Liver (tissue), 9 donors: ENCODE data around the gene GSTT4. TPM values are rescaled to one million over a fixed set of nuclear protein-coding genes. Genes with fewer than 3 reads are reported as not detected.
"Not testable (repeated sequence)": the region's sequence is repeated elsewhere in the genome, so short reads cannot be mapped to it uniquely, and the experiment has no call there.

Experiments used
- DNase-seq: peaks from one replicate; pipeline ENCODE4 v3.0.0-alpha.2; 2017; ENCODE audit warnings: low spot score
- H3K27ac ChIP-seq, 2 donors: one replicate each; pipeline ENCODE4 v1.7.0; 2013; ENCODE audit warnings: inconsistent platforms in 2 of 2, low read length in 2 of 2, control low read depth in 1 of 2, low read depth in 1 of 2, mild to moderate bottlenecking in 1 of 2
- H3K27me3 ChIP-seq, 4 donors: one replicate each; pipeline versions ENCODE4 v1.6.1 to v1.7.0; 2013; ENCODE audit warnings: low read length in 3 of 4, inconsistent platforms in 1 of 4, mild to moderate bottlenecking in 1 of 4, moderate library complexity in 1 of 4; ENCODE audit not compliant: control insufficient read depth in 4 of 4, insufficient read depth in 4 of 4
- H3K36me3 ChIP-seq, 4 donors: one replicate each; pipeline versions ENCODE4 v1.6.1 to v1.7.0; 2013; ENCODE audit warnings: low read length in 3 of 4, mild to moderate bottlenecking in 3 of 4, low read depth in 1 of 4, moderate library complexity in 1 of 4; ENCODE audit not compliant: control insufficient read depth in 4 of 4, insufficient read depth in 3 of 4
- H3K4me1 ChIP-seq, 4 donors: one replicate each; pipeline versions ENCODE4 v1.6.1 to v1.7.0; 2013; ENCODE audit warnings: low read length in 3 of 4, mild to moderate bottlenecking in 3 of 4, moderate library complexity in 1 of 4; ENCODE audit not compliant: control insufficient read depth in 4 of 4, insufficient read depth in 4 of 4
- H3K4me3 ChIP-seq, 3 donors: one replicate each; pipeline versions ENCODE4 v1.6.1 to v1.7.0; 2013; ENCODE audit warnings: low read length in 3 of 3, control low read depth in 1 of 3, low read depth in 1 of 3, mild to moderate bottlenecking in 1 of 3
- H3K9ac ChIP-seq, 2 donors: one replicate each; pipeline ENCODE4 v1.7.0; 2013; ENCODE audit warnings: low read length in 2 of 2, mild to moderate bottlenecking in 2 of 2, moderate library complexity in 2 of 2, control low read depth in 1 of 2, low read depth in 1 of 2
- H3K9me3 ChIP-seq, 4 donors: one replicate each; pipeline versions ENCODE4 v1.6.1 to v1.7.0; 2013; ENCODE audit warnings: low read length in 3 of 4; ENCODE audit not compliant: control insufficient read depth in 4 of 4
- WGBS: extraction: QIAGEN DNeasy Blood & Tissue Kit; methylation state at CpG from one replicate; pipeline ENCODE4 v1.1.7; 2013; 5-methylcytosine and 5-hydroxymethylcytosine counted together
- polyA plus RNA-seq, 2 donors: library from polyadenylated mRNA; stranded (reverse) in 1 of 2; unstranded in 1 of 2; fragments of 200-250 nt in 1 of 2; fragments of >200 nt in 1 of 2; fragmentation: Nextera tagmentation in 1 of 2; extraction: Ambion mirVana in 1 of 2; gene quantifications; one replicate each; pipeline versions ENCODE4 v1.2.1 to v1.2.3, GENCODE V29; 2013 to 2015
- total RNA-seq, 2 donors: library from RNA; depleted of rRNA; stranded (reverse); fragments of >200 nt; gene quantifications; one replicate each; pipeline ENCODE4 v1.2.3, GENCODE V29; 2014
- donor health status: healthy.
- donor health status: healthy.
- donor health status: healthy.
- donor health status: healthy.
- donor health status: healthy.

Gene GSTT4
- total and polyA plus RNA-seq, 4 donors = not detected

- not testable (repeated sequence) for H3K27me3 ChIP-seq, H3K4me1 ChIP-seq, DNase-seq, H3K36me3 ChIP-seq, H3K27ac ChIP-seq, H3K9ac ChIP-seq, H3K9me3 ChIP-seq, H3K4me3 ChIP-seq
- 83% methylated on average over 8 of the region's 8 CpGs for WGBS
Measured at GRCh38 chr22:23954193-23954990, 50.9 kb downstream of the GSTT4 start.

DNA sequence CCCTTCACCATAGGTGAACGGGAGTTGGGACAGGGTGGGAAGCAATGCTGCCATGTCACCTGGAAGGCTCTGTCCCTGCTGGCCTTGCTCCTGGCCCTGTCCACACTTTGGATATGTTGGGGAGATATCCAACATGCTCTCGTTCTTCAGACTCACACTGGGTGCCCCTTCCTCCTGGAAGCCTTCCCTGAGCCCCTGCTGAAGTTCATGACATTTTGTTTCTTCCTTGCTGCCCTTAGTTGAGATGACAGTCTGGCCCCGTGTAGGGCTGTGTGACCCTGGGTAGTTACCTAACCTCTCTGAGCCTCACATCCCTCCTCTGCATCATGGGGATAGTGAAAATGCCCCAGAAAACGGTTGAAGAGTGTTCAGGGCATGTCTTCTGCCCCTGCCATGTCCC, 51.8 kb downstream of the GSTT4 start:
- H3K9me3 ChIP-seq, H3K27ac ChIP-seq, H3K9ac ChIP-seq, DNase-seq, H3K27me3 ChIP-seq, H3K36me3 ChIP-seq, H3K4me3 ChIP-seq, H3K4me1 ChIP-seq: not testable (repeated sequence)
- WGBS = 78% methylated on average over 4 of the region's 4 CpGs

DNA sequence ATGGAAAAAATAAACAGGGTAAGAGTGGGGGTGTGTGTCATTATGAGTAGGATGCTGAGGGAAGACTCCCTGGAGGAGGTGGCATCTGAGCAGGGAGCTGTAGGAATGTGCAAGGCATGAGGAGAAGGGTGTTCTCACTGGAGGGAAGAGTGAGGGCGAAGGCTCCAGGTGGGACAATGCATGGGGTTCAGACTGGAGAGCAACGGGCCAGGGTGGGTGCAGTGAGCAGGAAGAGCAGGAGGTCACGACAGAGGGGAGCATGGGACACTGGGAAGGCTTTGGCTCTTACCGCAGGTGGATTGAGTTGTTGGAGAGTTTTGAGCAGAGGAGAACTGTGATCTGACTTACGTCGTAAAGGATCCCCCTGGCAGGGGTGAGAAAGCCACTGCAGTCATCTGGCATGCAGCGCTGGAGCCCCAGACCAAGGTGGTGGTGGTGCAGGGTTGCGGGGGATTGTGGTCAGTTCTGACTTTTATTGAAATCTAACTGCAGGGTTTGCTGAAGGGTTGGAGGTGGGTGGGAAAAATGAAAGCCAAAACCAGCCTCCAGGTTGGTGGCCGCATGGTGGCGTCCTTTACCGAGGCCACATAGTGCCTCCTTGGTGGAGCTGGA, 52.4 kb downstream of the GSTT4 start:
- WGBS = 78% methylated on average over 11 of the region's 11 CpGs
- not testable (repeated sequence) for H3K4me3 ChIP-seq, H3K36me3 ChIP-seq, DNase-seq, H3K9me3 ChIP-seq, H3K9ac ChIP-seq, H3K27me3 ChIP-seq, H3K27ac ChIP-seq, H3K4me1 ChIP-seq

- H3K27me3 ChIP-seq, H3K4me1 ChIP-seq, H3K9ac ChIP-seq, H3K27ac ChIP-seq, H3K9me3 ChIP-seq, DNase-seq, H3K36me3 ChIP-seq, H3K4me3 ChIP-seq: not testable (repeated sequence)
- 95% methylated on average over 2 of the region's 2 CpGs for whole genome bisulfite sequencing
Measured at GRCh38 chr22:23951383-23951782, 53.9 kb downstream of the GSTT4 start.

DNA sequence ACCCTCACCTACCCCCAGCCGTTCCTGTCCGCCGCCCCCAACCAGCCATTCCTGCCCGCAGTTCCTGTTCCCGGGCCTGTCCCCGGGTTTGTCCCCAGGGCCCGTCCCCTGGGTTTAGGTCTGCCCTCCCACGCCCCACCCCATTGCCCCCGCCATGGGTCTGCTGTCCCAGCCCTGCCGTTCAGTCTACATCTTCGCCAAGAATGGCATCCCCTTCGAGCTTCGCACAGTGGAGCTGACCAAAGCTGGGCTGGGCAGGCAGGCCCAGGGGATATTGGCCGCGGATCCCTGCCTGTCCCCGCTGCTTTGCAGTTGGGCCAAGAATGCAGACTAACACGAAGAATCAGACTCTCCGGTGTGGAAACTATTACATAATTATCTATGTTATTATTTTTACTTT, 55.5 kb downstream of the GSTT4 start:
- H3K27ac ChIP-seq, H3K4me1 ChIP-seq, H3K9me3 ChIP-seq, H3K36me3 ChIP-seq, H3K27me3 ChIP-seq, H3K9ac ChIP-seq, H3K4me3 ChIP-seq, DNase-seq: not testable (repeated sequence)
- WGBS = 84% methylated on average over 18 of the region's 18 CpGs

Other genes starting within 250 kb of the GSTT4 start
- under 1 TPM; 0.14 to 0.17 TPM for gene C22orf15, start 242.5 kb downstream of the GSTT4 start, total RNA-seq
- under 1 TPM; 0.03 to 0.10 TPM for gene C22orf15, start 242.5 kb downstream of the GSTT4 start, polyA plus RNA-seq
- 10 to 100 TPM; 13.4 to 24.0 TPM for gene CHCHD10, start 237.5 kb downstream of the GSTT4 start, total RNA-seq
- 100 to 1,000 TPM; 254 to 784 TPM for gene CHCHD10, start 237.5 kb downstream of the GSTT4 start, polyA plus RNA-seq
- 10 to 100 TPM in 1 of 2 donors, under 1 TPM in 1; 0.33 to 33.7 TPM for gene MMP11, start 232.6 kb downstream of the GSTT4 start, total RNA-seq
- under 1 TPM; 0.33 to 0.89 TPM for gene MMP11, start 232.6 kb downstream of the GSTT4 start, polyA plus RNA-seq
- gene SMARCB1, start 218.5 kb downstream of the GSTT4 start, total RNA-seq = 10 to 100 TPM; 15.1 to 19.4 TPM
- gene SMARCB1, start 218.5 kb downstream of the GSTT4 start, polyA plus RNA-seq = 10 to 100 TPM; 18.8 to 22.5 TPM
- 1 to 10 TPM; 1.0 to 4.5 TPM for gene DERL3, start 166.4 kb downstream of the GSTT4 start, total RNA-seq
- gene DERL3, start 166.4 kb downstream of the GSTT4 start, polyA plus RNA-seq = 1 to 10 TPM; 3.3 to 9.3 TPM
- 1 to 10 TPM; 5.0 to 9.0 TPM for gene SLC2A11, start 147.6 kb downstream of the GSTT4 start, total RNA-seq
- 1 to 10 TPM; 3.4 to 3.5 TPM for gene SLC2A11, start 147.6 kb downstream of the GSTT4 start, polyA plus RNA-seq
- 100 to 1,000 TPM; 108 to 207 TPM for gene MIF, start 111.1 kb downstream of the GSTT4 start, total RNA-seq
- gene MIF, start 111.1 kb downstream of the GSTT4 start, polyA plus RNA-seq = 1,000 to 10,000 TPM in 1 of 2 donors, 100 to 1,000 TPM in 1; 399 to 1,047 TPM
- 10 to 100 TPM in 1 of 2 donors, 1 to 10 TPM in 1; 8.0 to 12.7 TPM for gene GSTT2B, start 44.3 kb downstream of the GSTT4 start, total RNA-seq
- gene GSTT2B, start 44.3 kb downstream of the GSTT4 start, polyA plus RNA-seq = 10 to 100 TPM in 1 of 2 donors, 1 to 10 TPM in 1; 9.9 to 16.8 TPM
- 1 to 10 TPM; 6.3 to 9.5 TPM for gene DDTL, start 38.6 kb downstream of the GSTT4 start, total RNA-seq
- 10 to 100 TPM in 1 of 2 donors, 1 to 10 TPM in 1; 7.0 to 18.7 TPM for gene DDTL, start 38.6 kb downstream of the GSTT4 start, polyA plus RNA-seq
- 100 to 1,000 TPM; 352 to 460 TPM for gene DDT, start 31.0 kb downstream of the GSTT4 start, total RNA-seq
- gene DDT, start 31.0 kb downstream of the GSTT4 start, polyA plus RNA-seq = 1,000 to 10,000 TPM; 1,143 to 1,291 TPM
- under 1 TPM; 0.19 to 0.92 TPM for gene GSTT2, start 25.3 kb downstream of the GSTT4 start, total RNA-seq
- gene GSTT2, start 25.3 kb downstream of the GSTT4 start, polyA plus RNA-seq = 1 to 10 TPM in 1 of 2 donors, under 1 TPM in 1; 0.37 to 1.2 TPM
- 10 to 100 TPM; 15.4 to 27.8 TPM for gene CABIN1, start 5.9 kb upstream of the GSTT4 start, total RNA-seq
- gene CABIN1, start 5.9 kb upstream of the GSTT4 start, polyA plus RNA-seq = 1 to 10 TPM; 6.8 to 9.3 TPM
- gene SUSD2, start 176.0 kb upstream of the GSTT4 start, total RNA-seq = under 1 TPM; 0.14 to 0.75 TPM
- 1 to 10 TPM in 1 of 2 donors, under 1 TPM in 1; 0.28 to 2.5 TPM for gene SUSD2, start 176.0 kb upstream of the GSTT4 start, polyA plus RNA-seq
- 10 to 100 TPM in 1 of 2 donors, 1 to 10 TPM in 1; 6.3 to 20.7 TPM for gene GGT5, start 239.6 kb upstream of the GSTT4 start, total RNA-seq
- 10 to 100 TPM; 19.6 to 35.0 TPM for gene GGT5, start 239.6 kb upstream of the GSTT4 start, polyA plus RNA-seq